ENCODE measurements around the gene MSI2. TPM values are rescaled to one million over a fixed set of nuclear protein-coding genes. Genes with fewer than 3 reads are reported as not detected.
"Not testable (repeated sequence)": the region's sequence is repeated elsewhere in the genome, so short reads cannot be mapped to it uniquely, and the experiment has no call there.

MSI2 gene
- total RNA-seq, 4 donors from 2014 or later, result 19.7 to 35.8 (median 22.4) TPM

- H3K27ac ChIP-seq, result no peak overlapping the region
- no peak overlapping the region for H3K4me3 ChIP-seq
- peaks cover 8% of the 10 kb centered on the region for H3K4me1 ChIP-seq
- H3K27me3 ChIP-seq, result no peaks in the 10 kb centered on the region
- WGBS, result 69% methylated on average over 4 of the region's 4 CpGs
- no peaks in the 10 kb centered on the region for H3K36me3 ChIP-seq
- TF ChIP-seq POLR2AphosphoS5 (IDR thresholded peaks at IDR 0.05), result no peak
- TF ChIP-seq EP300 (IDR thresholded peaks at IDR 0.05), result no peak
- no peak for TF ChIP-seq POLR2A (IDR thresholded peaks at IDR 0.05)
- TF ChIP-seq, protein P1, sequence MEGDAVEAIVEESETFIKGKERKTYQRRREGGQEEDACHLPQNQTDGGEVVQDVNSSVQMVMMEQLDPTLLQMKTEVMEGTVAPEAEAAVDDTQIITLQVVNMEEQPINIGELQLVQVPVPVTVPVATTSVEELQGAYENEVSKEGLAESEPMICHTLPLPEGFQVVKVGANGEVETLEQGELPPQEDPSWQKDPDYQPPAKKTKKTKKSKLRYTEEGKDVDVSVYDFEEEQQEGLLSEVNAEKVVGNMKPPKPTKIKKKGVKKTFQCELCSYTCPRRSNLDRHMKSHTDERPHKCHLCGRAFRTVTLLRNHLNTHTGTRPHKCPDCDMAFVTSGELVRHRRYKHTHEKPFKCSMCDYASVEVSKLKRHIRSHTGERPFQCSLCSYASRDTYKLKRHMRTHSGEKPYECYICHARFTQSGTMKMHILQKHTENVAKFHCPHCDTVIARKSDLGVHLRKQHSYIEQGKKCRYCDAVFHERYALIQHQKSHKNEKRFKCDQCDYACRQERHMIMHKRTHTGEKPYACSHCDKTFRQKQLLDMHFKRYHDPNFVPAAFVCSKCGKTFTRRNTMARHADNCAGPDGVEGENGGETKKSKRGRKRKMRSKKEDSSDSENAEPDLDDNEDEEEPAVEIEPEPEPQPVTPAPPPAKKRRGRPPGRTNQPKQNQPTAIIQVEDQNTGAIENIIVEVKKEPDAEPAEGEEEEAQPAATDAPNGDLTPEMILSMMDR (IDR thresholded peaks at IDR 0.05), result no peak
- no peak for DNase-seq (ENCODE audit: low spot score in 2 of 2)
- no peaks in the 10 kb centered on the region for H3K9me3 ChIP-seq
These were observed 44.8 kb upstream of the MSI2 start for GRCh38 chr17:57211543-57211942.

DNA sequence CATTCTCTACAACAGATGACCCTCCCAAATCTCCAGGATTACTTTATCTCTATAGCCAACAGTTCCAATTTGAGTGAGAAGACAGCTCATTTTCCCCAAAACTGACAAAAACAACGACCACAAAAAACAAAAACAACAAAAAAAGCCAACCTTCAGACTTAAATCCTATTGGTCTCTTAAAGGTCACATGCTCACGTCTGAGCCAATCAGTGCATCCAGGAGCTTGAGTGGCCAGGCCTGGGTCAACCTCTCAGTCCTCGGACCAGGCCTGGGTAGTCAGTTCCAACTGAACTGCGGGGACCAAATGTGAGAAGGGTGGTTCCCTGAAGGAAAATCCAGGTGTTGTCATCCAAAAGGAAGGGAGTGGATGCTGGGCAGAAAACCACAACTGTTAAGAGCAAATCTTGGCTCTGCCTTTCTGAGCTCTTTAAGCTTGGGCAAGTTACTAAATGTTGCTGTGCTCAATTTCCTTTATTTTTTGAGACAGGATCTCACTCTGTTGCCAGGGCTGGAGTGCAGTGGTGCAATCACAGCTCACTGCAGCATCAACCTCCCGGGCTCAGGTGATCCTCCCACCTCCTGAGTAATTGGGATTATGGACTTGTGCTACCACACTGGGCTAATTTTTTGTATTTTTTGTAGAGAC is 43.0 kb upstream of the MSI2 start:
- no peaks in the 10 kb centered on the region for H3K9me3 ChIP-seq
- H3K4me1 ChIP-seq, result peaks cover 8% of the 10 kb centered on the region
- TF ChIP-seq, protein P1 (IDR thresholded peaks at IDR 0.05), result no peak
- TF ChIP-seq POLR2A (IDR thresholded peaks at IDR 0.05), result no peak
- TF ChIP-seq EP300 (IDR thresholded peaks at IDR 0.05), result no peak
- TF ChIP-seq POLR2AphosphoS5 (IDR thresholded peaks at IDR 0.05), result no peak
- no peak for DNase-seq (ENCODE audit: low spot score in 2 of 2)
- H3K36me3 ChIP-seq, result no peaks in the 10 kb centered on the region
- no peaks in the 10 kb centered on the region for H3K27me3 ChIP-seq
- H3K27ac ChIP-seq, result no peak overlapping the region
- 76% methylated on average over 5 of the region's 5 CpGs for WGBS
- H3K4me3 ChIP-seq, result no peak overlapping the region

- H3K27me3 ChIP-seq, result no peaks in the 10 kb centered on the region
- H3K36me3 ChIP-seq, result no peaks in the 10 kb centered on the region
- no peak overlapping the region for H3K4me3 ChIP-seq
- no peaks in the 10 kb centered on the region for H3K9me3 ChIP-seq
- H3K4me1 ChIP-seq, result peaks cover 8% of the 10 kb centered on the region
- 59% methylated on average over 8 of the region's 8 CpGs for WGBS
- TF ChIP-seq POLR2A (IDR thresholded peaks at IDR 0.05), result no peak
- no peak for TF ChIP-seq EP300 (IDR thresholded peaks at IDR 0.05)
- TF ChIP-seq, protein P1 (IDR thresholded peaks at IDR 0.05), result no peak
- no peak for TF ChIP-seq POLR2AphosphoS5 (IDR thresholded peaks at IDR 0.05)
- no peak for DNase-seq (ENCODE audit: low spot score in 2 of 2)
- no peak overlapping the region for H3K27ac ChIP-seq
These were observed 41.0 kb upstream of the MSI2 start for GRCh38 chr17:57215317-57215716.

GRCh38 chr17:57221366-57222350 is 34.7 kb upstream of the MSI2 start:
- no peak overlapping the region for H3K4me3 ChIP-seq
- TF ChIP-seq POLR2A (IDR thresholded peaks at IDR 0.05), result no peak
- TF ChIP-seq, protein P1 (IDR thresholded peaks at IDR 0.05), result no peak
- TF ChIP-seq EP300 (IDR thresholded peaks at IDR 0.05), result no peak
- no peak for TF ChIP-seq POLR2AphosphoS5 (IDR thresholded peaks at IDR 0.05)
- no peaks in the 10 kb centered on the region for H3K4me1 ChIP-seq
- peaks cover 7% of the 10 kb centered on the region for H3K9me3 ChIP-seq
- H3K27me3 ChIP-seq, result no peaks in the 10 kb centered on the region
- H3K27ac ChIP-seq, result no peak overlapping the region
- H3K36me3 ChIP-seq, result no peaks in the 10 kb centered on the region
- no peak for DNase-seq (ENCODE audit: low spot score in 2 of 2)
- 80% methylated on average over 3 of the region's 3 CpGs for WGBS

GRCh38 chr17:57222422-57222821 is 33.9 kb upstream of the MSI2 start:
- not testable (repeated sequence) for H3K9me3 ChIP-seq; H3K27me3 ChIP-seq; H3K4me3 ChIP-seq; H3K27ac ChIP-seq; H3K4me1 ChIP-seq; DNase-seq (ENCODE audit: low spot score in 2 of 2); H3K36me3 ChIP-seq
- 85% methylated on average over 1 of the region's 1 CpG for WGBS

All from suprapubic skin (tissue), 4 donors.